GM18508 (cell line): ENCODE data around the gene MRTO4.
"Not testable (repeated sequence)": the region's sequence is repeated elsewhere in the genome, so short reads cannot be mapped to it uniquely, and the experiment has no call there.

Experiments
- ATAC-seq: cut with Tn5 transposase; IDR thresholded peaks from one replicate; pipeline ENCODE4 v1.9.1; 2021; ENCODE audit warnings: moderate number of reproducible peaks; ENCODE audit not compliant: insufficient read depth, unreplicated experiment

The MRTO4 gene

GRCh38 chr1:19269427-19270342, 18.1 kb downstream of the MRTO4 start:
- not testable (repeated sequence) for ATAC-seq

GRCh38 chr1:19270343-19270730, 18.7 kb downstream of the MRTO4 start:
- not testable (repeated sequence) for ATAC-seq

DNA sequence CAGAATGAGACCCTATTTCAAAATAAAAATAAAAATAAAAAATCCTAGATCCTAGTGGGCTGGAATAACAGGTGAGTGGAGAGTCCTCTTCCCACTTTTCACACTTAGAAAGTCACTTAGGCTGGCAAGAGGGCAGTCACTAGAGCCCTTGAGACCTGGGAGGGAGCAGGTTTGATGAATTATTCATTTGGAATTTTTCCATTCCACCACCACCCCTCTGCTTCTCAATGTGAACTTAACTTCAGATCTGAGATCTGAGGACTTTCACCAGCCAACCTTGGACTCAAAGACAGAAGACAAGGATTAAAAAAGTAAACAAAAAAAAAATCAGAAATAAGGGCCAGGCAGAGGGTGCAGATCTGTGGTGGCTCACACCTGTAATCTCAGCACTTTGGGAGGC, 20.5 kb downstream of the MRTO4 start:
- ATAC-seq = no peak

GRCh38 chr1:19273106-19273843, 21.7 kb downstream of the MRTO4 start:
- ATAC-seq = no peak

DNA sequence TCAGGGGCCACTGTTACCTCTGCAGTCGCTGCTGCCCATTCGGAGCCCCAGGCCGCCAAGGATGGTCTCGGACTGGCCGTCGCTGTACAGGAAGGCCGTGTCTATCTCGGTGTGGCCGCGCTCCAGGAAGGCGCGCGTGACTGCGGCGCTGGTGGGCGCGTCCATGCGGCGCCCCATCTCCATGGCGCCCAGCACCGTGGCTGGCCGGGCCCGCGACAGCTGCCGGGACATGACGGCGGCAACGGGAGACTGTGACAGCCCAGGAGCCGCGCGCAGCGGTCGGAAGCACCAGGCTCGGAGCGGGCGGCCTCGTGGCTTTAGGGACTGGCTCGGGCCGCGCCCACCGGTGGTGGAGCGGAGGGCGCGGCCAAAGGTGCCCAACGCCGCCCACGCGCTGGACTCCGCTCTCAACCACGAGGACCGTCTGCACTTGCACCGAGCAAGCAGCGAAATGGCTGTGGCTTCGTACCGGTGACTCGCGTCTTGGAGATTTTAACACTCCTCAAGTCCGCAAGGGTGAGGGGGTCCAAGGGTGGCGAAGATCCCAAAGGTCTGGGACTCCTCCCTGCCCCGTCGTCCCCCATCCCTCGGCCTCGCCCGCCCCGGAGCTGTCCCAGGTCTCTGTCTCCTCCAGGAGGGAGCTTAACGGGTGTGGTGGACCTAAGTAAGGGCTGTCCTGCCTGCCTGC, 22.4 kb downstream of the MRTO4 start:
- ATAC-seq = not testable (repeated sequence)

GRCh38 chr1:19274636-19275035, 23.0 kb downstream of the MRTO4 start:
- no peak for ATAC-seq

GRCh38 chr1:19283891-19284290, 32.3 kb downstream of the MRTO4 start:
- no peak for ATAC-seq

DNA sequence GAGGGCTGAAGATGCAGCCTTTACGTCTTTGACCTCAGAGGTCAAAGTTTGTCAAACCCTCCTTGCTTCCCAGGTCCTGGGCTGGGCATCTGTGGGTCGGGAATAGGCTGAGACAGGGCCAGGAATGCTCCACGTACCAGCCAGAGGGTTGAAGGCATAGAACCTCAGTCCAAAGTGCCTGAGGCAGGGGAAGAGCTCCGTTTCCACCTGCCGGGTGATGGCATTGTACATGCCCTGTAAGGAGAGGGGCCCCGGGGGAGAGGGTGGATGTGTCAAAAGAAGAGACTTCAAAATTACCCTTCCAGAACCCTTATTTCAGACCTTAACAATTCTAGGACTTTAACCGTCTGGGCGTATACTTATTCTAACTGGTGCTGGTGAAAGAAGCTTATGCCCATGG, 33.3 kb downstream of the MRTO4 start:
- no peak for ATAC-seq

GRCh38 chr1:19285366-19285765, 33.8 kb downstream of the MRTO4 start:
- not testable (repeated sequence) for ATAC-seq

- not testable (repeated sequence) for ATAC-seq
Measured at GRCh38 chr1:19285807-19286206, 34.2 kb downstream of the MRTO4 start.

GRCh38 chr1:19287436-19288185, 36.0 kb downstream of the MRTO4 start:
- no peak for ATAC-seq

DNA sequence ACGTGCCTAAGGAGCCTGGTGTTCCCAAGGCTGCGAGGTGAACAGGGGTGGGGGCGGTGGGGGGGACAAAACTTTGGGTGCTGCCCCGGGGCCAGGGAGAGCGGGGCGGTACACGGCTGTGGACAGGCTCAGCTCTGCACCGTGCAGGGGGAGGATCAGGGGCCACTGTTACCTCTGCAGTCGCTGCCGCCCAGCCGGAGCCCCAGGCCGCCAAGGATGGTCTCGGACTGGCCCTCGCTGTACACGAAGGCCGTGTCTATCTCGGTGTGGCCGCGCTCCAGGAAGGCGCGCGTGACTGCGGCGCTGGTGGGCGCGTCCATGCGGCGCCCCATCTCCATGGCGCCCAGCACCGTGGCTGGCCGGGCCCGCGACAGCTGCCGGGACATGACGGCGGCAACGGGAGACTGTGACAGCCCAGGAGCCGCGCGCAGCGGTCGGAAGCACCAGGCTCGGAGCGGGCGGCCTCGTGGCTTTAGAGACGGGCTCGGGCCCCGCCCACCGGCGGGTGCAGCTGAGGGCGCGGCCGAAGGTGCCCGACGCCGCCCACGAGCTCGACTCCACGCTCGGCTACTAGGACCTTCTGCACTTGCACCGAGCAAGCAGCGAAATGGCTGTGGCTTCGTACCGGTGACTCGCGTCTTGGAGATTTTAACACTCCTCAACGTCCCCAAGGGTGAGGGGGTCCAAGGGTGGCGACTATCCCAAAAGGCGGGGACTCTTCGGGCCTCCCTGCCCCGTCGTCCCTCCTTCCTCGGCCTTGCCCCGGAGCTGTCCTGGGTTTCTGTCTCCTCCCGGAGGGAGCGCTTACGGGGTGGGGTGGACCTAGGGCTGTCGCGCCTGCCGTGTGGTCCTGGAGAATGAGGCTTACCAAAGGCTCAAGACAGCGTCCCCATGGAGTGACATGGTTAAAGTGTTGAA, 37.0 kb downstream of the MRTO4 start, which contains the start of gene AKR7A3:
Gene AKR7A3 (minus strand): TSS at position 447 of the 918 bp plus-strand sequence. CDS start 61 bp downstream, at position 386.
- not testable (repeated sequence) for ATAC-seq

DNA sequence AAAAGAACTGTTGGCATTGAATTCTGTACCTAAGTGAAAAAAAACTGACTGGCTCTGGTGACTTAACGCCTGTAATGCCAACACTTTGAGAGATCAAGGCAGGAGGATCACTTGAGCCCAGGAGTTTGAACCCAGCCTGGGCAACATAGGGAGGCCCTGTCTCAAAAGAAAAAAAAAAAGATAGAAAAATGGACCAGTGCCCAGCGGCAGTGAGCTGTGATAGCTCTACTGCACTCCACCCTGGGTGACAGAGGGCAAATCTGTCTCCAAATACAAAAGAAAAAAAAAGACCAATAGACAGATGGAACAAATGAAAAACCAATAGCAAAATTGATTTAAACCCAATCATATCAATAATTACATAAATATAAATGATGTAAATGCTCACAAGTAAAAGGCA, 37.6 kb downstream of the MRTO4 start:
- no peak for ATAC-seq

DNA sequence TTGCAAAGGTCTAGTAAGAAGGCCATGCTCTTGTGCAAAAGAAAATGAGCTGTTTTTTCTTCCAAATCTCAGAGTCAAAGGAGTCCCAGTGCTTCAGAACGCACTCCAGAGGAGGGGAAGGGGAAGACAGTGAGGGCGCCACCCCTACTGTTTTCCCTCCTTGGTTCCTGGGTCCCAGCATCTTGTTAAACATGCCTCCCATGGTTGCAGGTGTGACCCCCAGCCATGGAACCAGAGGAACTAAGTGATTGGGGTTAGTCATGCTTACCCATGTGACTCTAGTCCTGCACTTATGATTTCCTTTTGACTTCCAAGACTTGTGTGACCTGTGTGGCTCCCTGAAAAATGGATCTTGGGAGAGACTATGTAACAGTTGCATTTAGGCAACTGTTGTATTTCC, 43.0 kb downstream of the MRTO4 start:
- no peak for ATAC-seq

DNA sequence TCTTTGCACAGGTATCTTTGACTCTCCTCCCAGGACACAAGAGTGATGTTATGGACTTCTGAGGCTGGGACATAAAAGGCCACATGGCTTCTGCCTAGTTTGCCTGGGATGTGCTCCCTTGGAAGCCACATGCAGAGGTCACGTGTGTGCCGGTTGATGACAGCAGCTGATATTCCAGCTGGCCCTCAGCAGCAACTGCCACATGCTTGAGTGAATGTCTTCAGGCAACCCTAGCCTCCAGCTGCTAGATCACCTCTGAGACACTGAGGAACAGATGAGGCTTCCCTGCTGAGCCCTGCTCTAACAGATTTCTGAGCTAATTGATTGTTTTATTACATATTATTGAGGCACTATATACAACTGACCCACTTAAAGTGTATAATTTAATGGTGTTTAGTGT, 48.6 kb downstream of the MRTO4 start:
- ATAC-seq = no peak

DNA sequence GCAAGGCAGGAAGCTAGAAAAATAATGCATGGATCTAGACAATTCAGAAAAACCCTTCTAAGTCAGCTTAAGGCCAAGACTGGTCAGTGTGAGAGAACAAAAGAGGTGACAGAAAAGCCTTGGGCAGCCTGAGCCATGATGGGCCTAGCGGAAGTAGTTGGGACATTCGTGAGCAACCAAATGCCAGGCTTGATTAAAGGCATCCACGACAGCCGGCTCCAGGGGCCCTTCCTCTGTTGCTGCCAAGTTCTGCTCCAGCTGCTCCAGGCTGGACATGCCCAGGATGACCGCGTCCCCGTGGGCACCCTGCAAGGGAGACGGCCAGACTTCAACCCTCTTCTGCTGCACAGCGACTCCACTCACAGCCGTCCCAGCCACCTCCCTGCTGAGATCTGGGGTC, 52.5 kb downstream of the MRTO4 start:
- ATAC-seq = not testable (repeated sequence)

DNA sequence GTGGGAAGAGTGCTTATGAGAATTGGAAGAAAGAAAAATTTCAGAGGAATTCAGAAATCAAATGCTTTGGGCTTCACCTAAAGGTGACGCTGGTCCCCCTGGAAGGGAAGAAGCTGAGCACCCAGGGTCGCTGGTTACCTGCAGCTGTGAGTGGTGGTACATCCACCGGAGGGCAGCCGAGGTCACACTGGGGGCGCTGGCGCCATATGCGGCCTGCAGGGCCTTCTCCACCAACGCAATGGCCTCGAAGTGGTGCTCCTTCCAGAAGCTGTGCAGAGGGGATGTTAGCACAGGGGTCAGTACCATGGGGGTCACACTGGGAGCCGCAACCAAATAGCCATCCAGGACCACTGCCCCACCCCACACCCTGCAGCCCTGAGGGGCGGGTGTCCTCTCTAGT, 54.3 kb downstream of the MRTO4 start:
- ATAC-seq = no peak

GRCh38 chr1:19306941-19307340, 55.3 kb downstream of the MRTO4 start:
- ATAC-seq = no peak
